T-helper 17 cell (primary cell): ENCODE data around the gene DENND6A. TPM values are rescaled to one million over a fixed set of nuclear protein-coding genes. Genes with fewer than 3 reads are reported as not detected.
A peak's percentile ranks its signal among the peaks of the same experiment; 100 is the strongest.

Experiments
- ATAC-seq: fragments of 150-1000 bp; cut with Tn5 transposase; 2 replicates; pipeline ENCODE4 v1.10.0; 2021; ENCODE audit warnings: mild to moderate bottlenecking, moderate library complexity
- DNase-seq, 3 donors: peaks; one replicate each; pipeline versions ENCODE4 v3.0.0 to v3.0.0-alpha.2; 2020 to 2021
- H3K9me3 ChIP-seq: one replicate; pipeline ENCODE4 v1.7.0; 2013; ENCODE audit warnings: low read length, mild to moderate bottlenecking; ENCODE audit not compliant: control insufficient read depth, poor library complexity, severe bottlenecking
- H3K27ac Mint-ChIP-seq: one replicate; pipeline ENCODE4 v1.8.0; 2022; ENCODE audit warnings: mild to moderate bottlenecking, moderate library complexity, mixed read lengths
- H3K27me3 Mint-ChIP-seq: one replicate; pipeline ENCODE4 v1.8.0; 2022; ENCODE audit warnings: mixed read lengths
- H3K36me3 Mint-ChIP-seq: one replicate; pipeline ENCODE4 v1.8.0; 2022; ENCODE audit warnings: low read depth, mixed read lengths
- H3K4me1 Mint-ChIP-seq: one replicate; pipeline ENCODE4 v1.8.0; 2022; ENCODE audit warnings: mild to moderate bottlenecking, mixed read lengths
- H3K4me3 Mint-ChIP-seq: one replicate; pipeline ENCODE4 v1.8.0; 2022; ENCODE audit warnings: mild to moderate bottlenecking, moderate library complexity, mixed read lengths
- total RNA-seq, 4 donors: library from RNA in 2 of 4; stranded (reverse) in 2 of 4; gene quantifications; one replicate each; pipeline ENCODE4 v1.2.3 and lab custom pipeline; 2022 to 2026

The DENND6A gene
- total RNA-seq, 2 donors from 2014 or later, result 38.9 to 49.7 TPM

DNA sequence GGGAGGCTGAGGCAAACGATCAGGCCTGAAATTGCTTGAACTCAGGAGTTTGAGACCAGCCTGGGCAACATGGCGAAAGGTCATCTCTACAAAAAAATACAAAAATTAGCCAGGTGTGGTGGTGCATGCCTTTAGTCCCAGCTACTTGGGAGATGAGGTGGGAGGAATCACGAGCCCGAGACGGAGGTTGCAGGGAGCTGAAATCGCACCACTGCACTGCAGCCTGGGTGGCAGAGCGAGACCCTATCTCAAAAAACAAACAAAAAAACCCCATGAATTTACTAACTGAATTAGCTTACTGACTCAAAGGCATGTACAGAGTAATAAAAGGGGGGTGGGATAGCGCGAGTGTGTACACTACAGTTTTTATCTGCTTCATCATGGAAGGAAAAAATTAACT lies 115.1 kb downstream of the DENND6A start:
- Mint-ChIP-seq H3K4me1 (peaks cover 7% of the 10 kb centered on the region), H3K27ac (peak overlapping the region; percentile 56), H3K27me3 (no peaks in the 10 kb centered on the region), H3K4me3 (no peak overlapping the region), H3K36me3 (peaks cover 4% of the 10 kb centered on the region)
- DNase-seq (no peak), ATAC-seq (no peak)
- no peaks in the 10 kb centered on the region for H3K9me3 ChIP-seq

DNA sequence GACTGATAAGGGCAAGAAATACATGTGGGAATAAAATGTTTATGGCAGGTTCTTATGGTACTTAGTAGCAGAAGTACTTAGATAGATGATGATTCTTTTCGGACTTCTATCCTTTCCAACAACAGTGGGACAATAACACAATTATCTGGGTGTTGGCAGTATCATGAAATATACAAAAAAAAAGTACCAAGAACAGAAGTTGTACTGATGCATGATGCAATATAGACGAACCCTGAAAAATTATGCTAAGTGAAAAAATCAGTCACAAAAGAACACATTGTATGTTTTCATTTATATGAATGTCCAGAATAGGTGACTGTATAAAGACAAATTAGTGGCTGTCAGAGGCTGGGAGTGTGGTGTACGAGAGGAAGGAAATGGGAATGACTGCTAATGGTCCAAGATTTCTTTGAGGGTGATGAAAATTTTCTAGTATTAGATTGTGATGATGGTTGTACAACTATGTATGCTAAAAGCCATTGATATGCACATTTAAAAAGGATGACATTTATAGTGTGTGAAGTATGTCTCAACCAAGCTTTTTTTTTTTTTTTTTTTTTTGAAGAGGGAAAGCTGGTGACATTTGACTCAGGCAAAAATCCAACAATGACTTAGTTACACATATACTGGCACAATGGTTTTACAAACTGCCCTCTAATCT lies 116.8 kb downstream of the DENND6A start:
- DNase-seq (no peak), ATAC-seq (no peak)
- H3K4me1 Mint-ChIP-seq, result peaks cover 12% of the 10 kb centered on the region
- no peaks in the 10 kb centered on the region for H3K9me3 ChIP-seq
- H3K36me3 Mint-ChIP-seq, result peaks cover 6% of the 10 kb centered on the region
- H3K27ac Mint-ChIP-seq, result no peak overlapping the region
- H3K27me3 Mint-ChIP-seq, result no peaks in the 10 kb centered on the region
- H3K4me3 Mint-ChIP-seq, result no peak overlapping the region

Other genes with a start within 250 kb of the DENND6A start
- under 1 TPM; 0.07 to 0.23 TPM for gene DNAH12, start 148.7 kb downstream of the DENND6A start, total RNA-seq
- 10 to 100 TPM; 30.2 to 31.7 TPM for gene PDE12, start 136.8 kb downstream of the DENND6A start, total RNA-seq
- gene ARF4, start 95.7 kb downstream of the DENND6A start, total RNA-seq, result 10 to 100 TPM; 69.0 to 71.3 TPM
- 10 to 100 TPM; 59.0 to 71.4 TPM for gene SLMAP, start 63.2 kb upstream of the DENND6A start, total RNA-seq